HepG2 (cell line): ENCODE data around the gene SECTM1. TPM values are rescaled to one million over a fixed set of nuclear protein-coding genes. Genes with fewer than 3 reads are reported as not detected.

Source experiments
- GATAD2A ChIP-seq: IDR thresholded peaks from 2 replicates; pipeline ENCODE4 v1.6.1; 2016
- HNRNPL ChIP-seq: fragments of 200-400 bp; formaldehyde crosslinking; IDR thresholded peaks from 2 replicates; pipeline ENCODE4 v1.6.1; 2017; ENCODE audit warnings: mild to moderate bottlenecking, low read depth, low read length
- NFE2 ChIP-seq: sonication (generic); formaldehyde crosslinking; IDR thresholded peaks from 2 replicates; pipeline ENCODE4 v1.4.0; 2020; ENCODE audit warnings: missing genetic modification reagents
- NKX3-1 ChIP-seq: sonication (generic); formaldehyde crosslinking; IDR thresholded peaks from 2 replicates; pipeline ENCODE4 v1.5.0; 2020; ENCODE audit warnings: missing genetic modification reagents
- RAD51 ChIP-seq: fragments of 450-650 bp; IDR thresholded peaks from 2 replicates; pipeline ENCODE4 v1.6.1; 2016; ENCODE audit warnings: borderline replicate concordance
- SP2 ChIP-seq: sonication (generic); formaldehyde crosslinking; IDR thresholded peaks from 2 replicates; pipeline ENCODE4 v1.5.1; 2020; ENCODE audit warnings: mild to moderate bottlenecking, missing genetic modification reagents
- TCF7 ChIP-seq: sonication (generic); IDR thresholded peaks from 2 replicates; pipeline ENCODE4 v1.6.1; 2016; ENCODE audit warnings: antibody characterized with exemption, low read depth
- YEATS4 ChIP-seq: sonication (generic); formaldehyde crosslinking; IDR thresholded peaks from 2 replicates; pipeline ENCODE4 v1.4.0; 2020; ENCODE audit warnings: missing genetic modification reagents, borderline replicate concordance
- ZKSCAN1 ChIP-seq: fragments of 150-350 bp; IDR thresholded peaks from 2 replicates; pipeline ENCODE4 v1.6.1; 2014; ENCODE audit warnings: low read length
- ZNF354B ChIP-seq: sonication (generic); formaldehyde crosslinking; IDR thresholded peaks from 2 replicates; pipeline ENCODE4 v1.8.0; 2022; ENCODE audit warnings: mild to moderate bottlenecking, missing genetic modification reagents
- ZNF766 ChIP-seq: sonication (generic); formaldehyde crosslinking; IDR thresholded peaks from 2 replicates; pipeline ENCODE4 v1.5.0; 2020; ENCODE audit warnings: missing genetic modification reagents, borderline replicate concordance
- polyA plus RNA-seq, 8 experiments: library from polyadenylated mRNA; depleted of rRNA in 3 of 8; stranded (reverse) in 7 of 8; unstranded in 1 of 8; fragments of >200 nt; fragmentation: Illumina TruSeq in 4 of 8; extraction: Trizol in 4 of 8; gene quantifications; 2 replicates each; pipeline versions ENCODE4 v1.2.1 to v1.2.3, GENCODE V29; 2011 to 2016; ENCODE audit warnings: low read depth in 4 of 8, missing spikeins in 1 of 8, mixed read lengths in 1 of 8; ENCODE audit not compliant: insufficient read depth in 1 of 8
- total RNA-seq, 5 experiments: library from RNA; depleted of rRNA; stranded (reverse); fragments of >200 nt; fragmentation: Illumina TruSeq; extraction: Trizol; gene quantifications; 2 replicates each; pipeline ENCODE4 v1.2.3, GENCODE V29; 2016; ENCODE audit warnings: low read depth in 1 of 5
- TF ChIP-seq, protein P1 (sequence below): sonication (generic); formaldehyde crosslinking; IDR thresholded peaks from 2 replicates; pipeline ENCODE4 v1.4.0; 2020; ENCODE audit warnings: mild to moderate bottlenecking, missing genetic modification reagents
- TF ChIP-seq, protein P2 (sequence below): sonication (generic); formaldehyde crosslinking; IDR thresholded peaks from 2 replicates; pipeline ENCODE4 v1.9.0; 2022; ENCODE audit warnings: low read depth, missing genetic modification reagents
- TF ChIP-seq, protein P3 (sequence below): sonication (generic); formaldehyde crosslinking; IDR thresholded peaks from 2 replicates; pipeline ENCODE4 v1.5.1; 2020; ENCODE audit warnings: missing genetic modification reagents, mild to moderate bottlenecking, borderline replicate concordance
- TF ChIP-seq, protein P4 (sequence below): sonication (generic); formaldehyde crosslinking; IDR thresholded peaks from 2 replicates; pipeline ENCODE4 v1.5.1; 2020; ENCODE audit warnings: mild to moderate bottlenecking, missing genetic modification reagents
- TF ChIP-seq, protein P5 (sequence below): sonication (generic); formaldehyde crosslinking; IDR thresholded peaks from 2 replicates; pipeline ENCODE4 v1.5.1; 2020; ENCODE audit warnings: missing genetic modification reagents, mild to moderate bottlenecking, borderline replicate concordance
- TF ChIP-seq, protein P6 (sequence below): sonication (generic); formaldehyde crosslinking; IDR thresholded peaks from 2 replicates; pipeline ENCODE4 v1.4.0; 2020; ENCODE audit warnings: missing genetic modification reagents

The SECTM1 gene
- total and polyA plus RNA-seq, 2 of the 13 experiments (the other 11 are each of a cell fraction or from before 2014, with no cell fraction given), result 3.5 to 5.3 TPM

DNA sequence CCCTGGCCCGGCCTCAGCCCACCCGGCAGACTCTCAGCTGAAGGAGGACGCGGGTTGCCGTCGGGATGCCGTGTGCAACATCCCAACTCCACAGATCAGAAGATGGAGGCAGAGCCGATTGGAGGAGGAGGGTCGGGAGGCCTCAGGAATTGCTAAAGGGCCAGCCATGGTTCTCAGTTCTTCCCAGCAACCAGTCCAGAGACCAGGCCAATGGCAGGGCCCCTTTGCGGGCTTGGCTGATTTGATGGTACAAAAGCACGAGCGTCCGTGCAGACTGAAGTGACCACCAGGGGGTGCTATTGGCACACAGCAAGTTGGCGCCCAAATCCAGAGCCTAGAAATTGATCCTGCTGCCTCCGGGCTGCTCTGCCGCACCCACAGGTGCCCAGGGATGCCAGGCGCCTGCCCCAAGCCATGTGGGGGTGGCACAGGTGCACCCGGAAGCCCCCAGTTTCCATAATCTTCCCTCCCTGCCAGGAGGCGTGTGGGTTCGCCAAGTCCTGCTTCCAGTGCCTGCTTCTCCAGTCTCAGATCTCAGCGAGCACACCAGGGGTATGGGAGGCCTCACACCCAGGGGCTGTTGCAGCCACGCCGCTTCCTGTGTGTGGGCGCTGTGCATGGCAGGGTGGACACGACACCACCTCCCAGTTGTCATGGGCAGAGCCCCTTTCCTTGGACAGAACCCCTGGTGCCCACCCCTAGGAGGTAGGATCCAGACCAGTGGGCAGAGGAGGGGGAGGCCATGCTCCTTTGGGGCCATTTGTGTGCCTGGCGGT lies 18.3 kb upstream of the SECTM1 start (continued):
- TF ChIP-seq, protein P1, sequence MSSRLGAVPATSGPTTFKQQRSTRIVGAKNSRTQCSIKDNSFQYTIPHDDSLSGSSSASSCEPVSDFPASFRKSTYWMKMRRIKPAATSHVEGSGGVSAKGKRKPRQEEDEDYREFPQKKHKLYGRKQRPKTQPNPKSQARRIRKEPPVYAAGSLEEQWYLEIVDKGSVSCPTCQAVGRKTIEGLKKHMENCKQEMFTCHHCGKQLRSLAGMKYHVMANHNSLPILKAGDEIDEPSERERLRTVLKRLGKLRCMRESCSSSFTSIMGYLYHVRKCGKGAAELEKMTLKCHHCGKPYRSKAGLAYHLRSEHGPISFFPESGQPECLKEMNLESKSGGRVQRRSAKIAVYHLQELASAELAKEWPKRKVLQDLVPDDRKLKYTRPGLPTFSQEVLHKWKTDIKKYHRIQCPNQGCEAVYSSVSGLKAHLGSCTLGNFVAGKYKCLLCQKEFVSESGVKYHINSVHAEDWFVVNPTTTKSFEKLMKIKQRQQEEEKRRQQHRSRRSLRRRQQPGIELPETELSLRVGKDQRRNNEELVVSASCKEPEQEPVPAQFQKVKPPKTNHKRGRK (CRISPR knock-in tag), result no peak; the same call in 1 of the 2 replicates
- TF ChIP-seq, protein P2, sequence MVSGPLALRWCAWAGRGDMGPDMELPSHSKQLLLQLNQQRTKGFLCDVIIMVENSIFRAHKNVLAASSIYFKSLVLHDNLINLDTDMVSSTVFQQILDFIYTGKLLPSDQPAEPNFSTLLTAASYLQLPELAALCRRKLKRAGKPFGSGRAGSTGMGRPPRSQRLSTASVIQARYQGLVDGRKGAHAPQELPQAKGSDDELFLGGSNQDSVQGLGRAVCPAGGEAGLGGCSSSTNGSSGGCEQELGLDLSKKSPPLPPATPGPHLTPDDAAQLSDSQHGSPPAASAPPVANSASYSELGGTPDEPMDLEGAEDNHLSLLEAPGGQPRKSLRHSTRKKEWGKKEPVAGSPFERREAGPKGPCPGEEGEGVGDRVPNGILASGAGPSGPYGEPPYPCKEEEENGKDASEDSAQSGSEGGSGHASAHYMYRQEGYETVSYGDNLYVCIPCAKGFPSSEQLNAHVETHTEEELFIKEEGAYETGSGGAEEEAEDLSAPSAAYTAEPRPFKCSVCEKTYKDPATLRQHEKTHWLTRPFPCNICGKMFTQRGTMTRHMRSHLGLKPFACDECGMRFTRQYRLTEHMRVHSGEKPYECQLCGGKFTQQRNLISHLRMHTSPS (CRISPR knock-in tag), result peak; percentile 86; the same call in 1 of the 2 replicates
- no peak for TF ChIP-seq NFE2 (CRISPR knock-in tag)
- TF ChIP-seq, protein P3, sequence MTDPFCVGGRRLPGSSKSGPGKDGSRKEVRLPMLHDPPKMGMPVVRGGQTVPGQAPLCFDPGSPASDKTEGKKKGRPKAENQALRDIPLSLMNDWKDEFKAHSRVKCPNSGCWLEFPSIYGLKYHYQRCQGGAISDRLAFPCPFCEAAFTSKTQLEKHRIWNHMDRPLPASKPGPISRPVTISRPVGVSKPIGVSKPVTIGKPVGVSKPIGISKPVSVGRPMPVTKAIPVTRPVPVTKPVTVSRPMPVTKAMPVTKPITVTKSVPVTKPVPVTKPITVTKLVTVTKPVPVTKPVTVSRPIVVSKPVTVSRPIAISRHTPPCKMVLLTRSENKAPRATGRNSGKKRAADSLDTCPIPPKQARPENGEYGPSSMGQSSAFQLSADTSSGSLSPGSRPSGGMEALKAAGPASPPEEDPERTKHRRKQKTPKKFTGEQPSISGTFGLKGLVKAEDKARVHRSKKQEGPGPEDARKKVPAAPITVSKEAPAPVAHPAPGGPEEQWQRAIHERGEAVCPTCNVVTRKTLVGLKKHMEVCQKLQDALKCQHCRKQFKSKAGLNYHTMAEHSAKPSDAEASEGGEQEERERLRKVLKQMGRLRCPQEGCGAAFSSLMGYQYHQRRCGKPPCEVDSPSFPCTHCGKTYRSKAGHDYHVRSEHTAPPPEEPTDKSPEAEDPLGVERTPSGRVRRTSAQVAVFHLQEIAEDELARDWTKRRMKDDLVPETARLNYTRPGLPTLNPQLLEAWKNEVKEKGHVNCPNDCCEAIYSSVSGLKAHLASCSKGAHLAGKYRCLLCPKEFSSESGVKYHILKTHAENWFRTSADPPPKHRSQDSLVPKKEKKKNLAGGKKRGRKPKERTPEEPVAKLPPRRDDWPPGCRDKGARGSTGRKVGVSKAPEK, result no peak
- TF ChIP-seq, protein P4, sequence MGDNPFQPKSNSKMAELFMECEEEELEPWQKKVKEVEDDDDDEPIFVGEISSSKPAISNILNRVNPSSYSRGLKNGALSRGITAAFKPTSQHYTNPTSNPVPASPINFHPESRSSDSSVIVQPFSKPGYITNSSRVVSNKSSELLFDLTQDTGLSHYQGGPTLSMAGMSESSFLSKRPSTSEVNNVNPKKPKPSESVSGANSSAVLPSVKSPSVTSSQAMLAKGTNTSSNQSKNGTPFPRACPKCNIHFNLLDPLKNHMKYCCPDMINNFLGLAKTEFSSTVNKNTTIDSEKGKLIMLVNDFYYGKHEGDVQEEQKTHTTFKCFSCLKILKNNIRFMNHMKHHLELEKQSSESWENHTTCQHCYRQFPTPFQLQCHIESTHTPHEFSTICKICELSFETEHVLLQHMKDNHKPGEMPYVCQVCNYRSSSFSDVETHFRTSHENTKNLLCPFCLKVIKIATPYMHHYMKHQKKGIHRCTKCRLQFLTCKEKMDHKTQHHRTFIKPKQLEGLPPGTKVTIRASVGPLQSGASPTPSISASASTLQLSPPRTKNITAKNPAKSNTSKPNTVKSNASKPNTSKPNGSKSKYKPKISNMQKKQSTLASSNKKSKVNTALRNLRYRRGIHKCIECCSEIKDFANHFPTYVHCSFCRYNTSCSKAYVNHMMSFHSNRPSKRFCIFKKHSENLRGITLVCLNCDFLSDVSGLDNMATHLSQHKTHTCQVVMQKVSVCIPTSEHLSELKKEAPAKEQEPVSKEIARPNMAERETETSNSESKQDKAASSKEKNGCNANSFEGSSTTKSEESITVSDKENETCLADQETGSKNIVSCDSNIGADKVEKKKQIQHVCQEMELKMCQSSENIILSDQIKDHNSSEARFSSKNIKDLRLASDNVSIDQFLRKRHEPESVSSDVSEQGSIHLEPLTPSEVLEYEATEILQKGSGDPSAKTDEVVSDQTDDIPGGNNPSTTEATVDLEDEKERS (CRISPR knock-in tag), result 0 out of 2 replicates have a peak, but pooled peaks have one; percentile 60
- TF ChIP-seq, protein P5, sequence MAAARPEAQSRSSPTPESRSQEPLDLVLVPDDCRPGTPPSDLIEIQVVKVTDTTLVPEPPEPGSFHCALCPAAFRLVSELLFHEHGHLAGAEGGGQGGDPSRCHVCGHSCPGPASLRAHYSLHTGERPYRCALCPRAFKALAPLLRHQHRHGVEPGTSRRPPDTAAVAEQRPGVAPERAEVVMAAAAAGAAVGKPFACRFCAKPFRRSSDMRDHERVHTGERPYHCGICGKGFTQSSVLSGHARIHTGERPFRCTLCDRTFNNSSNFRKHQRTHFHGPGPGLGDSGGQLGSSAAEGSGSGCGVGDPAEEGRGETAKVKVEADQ (CRISPR knock-in tag), result no peak
- TF ChIP-seq, protein P6, sequence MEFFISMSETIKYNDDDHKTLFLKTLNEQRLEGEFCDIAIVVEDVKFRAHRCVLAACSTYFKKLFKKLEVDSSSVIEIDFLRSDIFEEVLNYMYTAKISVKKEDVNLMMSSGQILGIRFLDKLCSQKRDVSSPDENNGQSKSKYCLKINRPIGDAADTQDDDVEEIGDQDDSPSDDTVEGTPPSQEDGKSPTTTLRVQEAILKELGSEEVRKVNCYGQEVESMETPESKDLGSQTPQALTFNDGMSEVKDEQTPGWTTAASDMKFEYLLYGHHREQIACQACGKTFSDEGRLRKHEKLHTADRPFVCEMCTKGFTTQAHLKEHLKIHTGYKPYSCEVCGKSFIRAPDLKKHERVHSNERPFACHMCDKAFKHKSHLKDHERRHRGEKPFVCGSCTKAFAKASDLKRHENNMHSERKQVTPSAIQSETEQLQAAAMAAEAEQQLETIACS (CRISPR knock-in tag), result no peak
- no peak; the same call in 1 of the 2 replicates for TF ChIP-seq YEATS4 (CRISPR knock-in tag)
- TF ChIP-seq GATAD2A (CRISPR knock-in tag), result peak; percentile 59; the same call in 1 of the 2 replicates
- 0 out of 2 replicates have a peak, but pooled peaks have one; percentile 27 for TF ChIP-seq ZKSCAN1
- no peak for TF ChIP-seq NKX3-1 (CRISPR knock-in tag)
- TF ChIP-seq RAD51, result no peak
- 0 out of 2 replicates have a peak, but pooled peaks have one; percentile 60 for TF ChIP-seq ZNF766
- peak; percentile 99 for TF ChIP-seq HNRNPL
- no peak for TF ChIP-seq TCF7
- TF ChIP-seq SP2, result no peak
- TF ChIP-seq ZNF354B (CRISPR knock-in tag), result no peak; the same call in 1 of the 2 replicates
